WTC11 (cell line): ENCODE results near the gene FSTL1. TPM values are rescaled to one million over a fixed set of nuclear protein-coding genes. Genes with fewer than 3 reads are reported as not detected.
A peak's percentile ranks its signal among the peaks of the same experiment; 100 is the strongest.

Source experiments
- ATAC-seq: fragments of 200-7000 bp; cut with Tn5 transposase; 2 replicates; pipeline ENCODE4 v1.10.0; 2021; ENCODE audit warnings: mild to moderate bottlenecking, moderate library complexity
- CTCF ChIA-PET: fragments of 300-600 bp; sonication (Branson Sonifier 250); formaldehyde crosslinking; loops from one replicate; lab custom pipeline; 2021; ENCODE audit warnings: antibody characterized with exemption; lab: Charles Lee
- POLR2A ChIA-PET: fragments of 350-600 bp; sonication (Branson Sonifier 250); formaldehyde crosslinking; loops from one replicate; lab custom pipeline; 2021; ENCODE audit warnings: antibody characterized with exemption; lab: Charles Lee
- DNase-seq: peaks from one replicate; pipeline ENCODE4 v3.0.0; 2021; ENCODE audit warnings: low spot score
- H3K27ac Mint-ChIP-seq: 2 replicates; pipeline ENCODE4 v1.8.0; 2021; ENCODE audit warnings: mixed read lengths
- H3K27me3 Mint-ChIP-seq: 2 replicates; pipeline ENCODE4 v1.8.0; 2021; ENCODE audit warnings: low read depth, mild to moderate bottlenecking, moderate library complexity, mixed read lengths
- H3K36me3 Mint-ChIP-seq: 2 replicates; pipeline ENCODE4 v1.8.0; 2021; ENCODE audit warnings: mixed read lengths
- H3K4me1 Mint-ChIP-seq: 2 replicates; pipeline ENCODE4 v1.8.0; 2022; ENCODE audit warnings: mixed read lengths
- H3K4me3 Mint-ChIP-seq: 2 replicates; pipeline ENCODE4 v1.8.0; 2021; ENCODE audit warnings: mild to moderate bottlenecking, moderate library complexity, mixed read lengths
- H3K9me3 Mint-ChIP-seq: 2 replicates; pipeline ENCODE4 v1.8.0; 2021; ENCODE audit warnings: mixed read lengths
- AFF4 ChIP-seq: sonication (generic); formaldehyde crosslinking; IDR thresholded peaks from 2 replicates; pipeline ENCODE4 v1.8.1; 2023; ENCODE audit warnings: mild to moderate bottlenecking, missing genetic modification reagents, borderline replicate concordance
- ARID4B ChIP-seq: sonication (generic); formaldehyde crosslinking; IDR thresholded peaks from 2 replicates; pipeline ENCODE4 v1.8.0; 2023; ENCODE audit warnings: missing genetic modification reagents, mild to moderate bottlenecking, borderline replicate concordance
- ATF1 ChIP-seq: sonication (generic); formaldehyde crosslinking; IDR thresholded peaks from 2 replicates; pipeline ENCODE4 v1.8.1; 2023; ENCODE audit warnings: mild to moderate bottlenecking, moderate library complexity, missing genetic modification reagents
- ELF4 ChIP-seq: sonication (generic); formaldehyde crosslinking; IDR thresholded peaks from 2 replicates; pipeline ENCODE4 v1.8.1; 2022; ENCODE audit warnings: low read depth, mild to moderate bottlenecking, moderate library complexity, missing genetic modification reagents
- ESRRA ChIP-seq: sonication (generic); formaldehyde crosslinking; IDR thresholded peaks from 2 replicates; pipeline ENCODE4 v1.8.1; 2022; ENCODE audit warnings: mild to moderate bottlenecking, missing genetic modification reagents, borderline replicate concordance
- NR2C2 ChIP-seq: sonication (generic); formaldehyde crosslinking; IDR thresholded peaks from 2 replicates; pipeline ENCODE4 v1.8.0; 2022; ENCODE audit warnings: mild to moderate bottlenecking, missing genetic modification reagents
- RELA ChIP-seq: sonication (generic); formaldehyde crosslinking; IDR thresholded peaks from 2 replicates; pipeline ENCODE4 v1.8.1; 2022; ENCODE audit warnings: missing genetic modification reagents, mild to moderate bottlenecking, borderline replicate concordance
- STAT6 ChIP-seq: sonication (generic); formaldehyde crosslinking; conservative IDR thresholded peaks from 2 replicates; pipeline ENCODE4 v1.8.1; 2023; ENCODE audit warnings: mild to moderate bottlenecking, low read depth, missing genetic modification reagents, moderate library complexity
- TP53 ChIP-seq: sonication (generic); formaldehyde crosslinking; IDR thresholded peaks from 2 replicates; pipeline ENCODE4 v1.8.1; 2023; ENCODE audit warnings: mild to moderate bottlenecking, missing genetic modification reagents
- ZNF317 ChIP-seq: sonication (generic); formaldehyde crosslinking; IDR thresholded peaks from 2 replicates; pipeline ENCODE4 v1.8.1; 2023; ENCODE audit warnings: low read depth, mild to moderate bottlenecking, moderate library complexity, missing genetic modification reagents, borderline replicate concordance
- ZNF671 ChIP-seq: fragments of 250-450 bp; sonication (Bioruptor Pico); IDR thresholded peaks from 2 replicates; pipeline ENCODE4 v1.8.0; 2021; ENCODE audit warnings: mild to moderate bottlenecking
- total RNA-seq: library from RNA; stranded (reverse); gene quantifications from 3 replicates; pipeline ENCODE4 v1.2.3, GENCODE V29; 2021
- TF ChIP-seq, protein P1 (sequence below): fragments of 250-450 bp; sonication (Bioruptor Pico); IDR thresholded peaks from 2 replicates; pipeline ENCODE4 v1.9.0; 2021; ENCODE audit warnings: mild to moderate bottlenecking, borderline replicate concordance

The FSTL1 gene
- total RNA-seq, 1 experiment from 2014 or later: 271 TPM

DNA sequence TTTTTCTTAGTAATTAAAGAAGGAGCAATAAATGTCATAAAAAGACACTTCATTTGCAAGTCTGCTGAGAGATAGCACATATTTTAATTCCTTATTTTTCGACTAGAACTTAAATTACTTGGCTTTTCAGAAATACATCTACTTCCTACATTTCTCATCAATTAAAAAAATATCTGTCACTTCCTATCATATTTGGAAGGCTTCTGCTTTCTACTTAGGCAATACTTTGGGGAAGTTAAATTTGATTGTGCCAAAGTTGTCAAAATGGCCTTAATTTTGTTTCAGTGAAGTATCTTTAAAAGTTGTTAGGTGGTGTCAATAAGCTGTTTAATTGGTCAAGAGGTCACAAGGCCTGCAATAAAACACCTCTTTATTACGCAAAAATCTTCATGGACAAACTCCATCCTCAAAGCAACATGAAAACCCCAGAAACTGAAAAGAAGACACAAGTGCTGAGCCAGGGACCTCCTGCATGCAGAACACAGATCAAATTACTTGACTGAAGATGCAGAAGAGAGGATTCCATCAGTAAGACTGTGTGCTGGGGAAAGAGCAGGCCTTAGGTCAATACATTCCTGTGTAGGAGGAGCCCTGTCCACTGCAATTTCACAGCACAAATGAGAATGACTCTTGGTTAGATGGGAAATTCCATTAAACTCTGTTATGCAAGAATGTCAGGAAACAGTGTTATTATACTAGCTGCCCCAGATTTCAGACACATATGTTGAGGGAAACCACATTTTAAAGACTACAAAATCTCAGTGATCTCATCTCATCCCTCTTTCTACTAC, 48.0 kb upstream of the FSTL1 start (continued):
- no peak for TF ChIP-seq STAT6 (CRISPR knock-in tag)

DNA sequence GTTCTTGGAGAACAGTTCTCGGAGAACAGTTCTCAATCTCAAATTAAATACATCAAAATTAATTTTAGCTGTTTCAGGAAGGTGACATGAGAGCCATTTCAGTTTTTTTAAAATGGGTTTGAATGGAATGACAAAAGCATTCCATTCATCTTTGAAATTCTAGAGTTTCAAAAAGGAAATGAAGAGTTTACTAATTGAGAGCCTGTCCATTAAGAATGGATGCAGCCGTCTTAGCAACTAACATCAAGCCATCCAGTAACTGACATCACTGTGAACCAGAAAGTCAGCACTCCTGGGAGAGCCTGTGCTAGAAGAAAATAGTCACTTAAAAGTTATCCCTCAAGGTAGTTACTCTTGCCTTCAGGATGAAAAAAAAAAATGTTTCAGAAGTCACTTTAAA, 47.0 kb upstream of the FSTL1 start:
- peaks cover 20% of the 10 kb centered on the region for H3K36me3 Mint-ChIP-seq
- CTCF ChIA-PET: no interaction called here
- H3K9me3 Mint-ChIP-seq: peaks cover 35% of the 10 kb centered on the region
- H3K4me3 Mint-ChIP-seq: 0 out of 2 replicates have a peak overlapping the region, but pooled peaks have one; percentile 7
- TF ChIP-seq TP53 (CRISPR knock-in tag) (no peak), ZNF317 (CRISPR knock-in tag) (no peak), ZNF671 (CRISPR knock-in tag) (no peak), ARID4B (no peak), NR2C2 (no peak), ELF4 (CRISPR knock-in tag) (no peak), ATF1 (CRISPR knock-in tag) (no peak), RELA (no peak), ESRRA (no peak)
- TF ChIP-seq, protein P1, sequence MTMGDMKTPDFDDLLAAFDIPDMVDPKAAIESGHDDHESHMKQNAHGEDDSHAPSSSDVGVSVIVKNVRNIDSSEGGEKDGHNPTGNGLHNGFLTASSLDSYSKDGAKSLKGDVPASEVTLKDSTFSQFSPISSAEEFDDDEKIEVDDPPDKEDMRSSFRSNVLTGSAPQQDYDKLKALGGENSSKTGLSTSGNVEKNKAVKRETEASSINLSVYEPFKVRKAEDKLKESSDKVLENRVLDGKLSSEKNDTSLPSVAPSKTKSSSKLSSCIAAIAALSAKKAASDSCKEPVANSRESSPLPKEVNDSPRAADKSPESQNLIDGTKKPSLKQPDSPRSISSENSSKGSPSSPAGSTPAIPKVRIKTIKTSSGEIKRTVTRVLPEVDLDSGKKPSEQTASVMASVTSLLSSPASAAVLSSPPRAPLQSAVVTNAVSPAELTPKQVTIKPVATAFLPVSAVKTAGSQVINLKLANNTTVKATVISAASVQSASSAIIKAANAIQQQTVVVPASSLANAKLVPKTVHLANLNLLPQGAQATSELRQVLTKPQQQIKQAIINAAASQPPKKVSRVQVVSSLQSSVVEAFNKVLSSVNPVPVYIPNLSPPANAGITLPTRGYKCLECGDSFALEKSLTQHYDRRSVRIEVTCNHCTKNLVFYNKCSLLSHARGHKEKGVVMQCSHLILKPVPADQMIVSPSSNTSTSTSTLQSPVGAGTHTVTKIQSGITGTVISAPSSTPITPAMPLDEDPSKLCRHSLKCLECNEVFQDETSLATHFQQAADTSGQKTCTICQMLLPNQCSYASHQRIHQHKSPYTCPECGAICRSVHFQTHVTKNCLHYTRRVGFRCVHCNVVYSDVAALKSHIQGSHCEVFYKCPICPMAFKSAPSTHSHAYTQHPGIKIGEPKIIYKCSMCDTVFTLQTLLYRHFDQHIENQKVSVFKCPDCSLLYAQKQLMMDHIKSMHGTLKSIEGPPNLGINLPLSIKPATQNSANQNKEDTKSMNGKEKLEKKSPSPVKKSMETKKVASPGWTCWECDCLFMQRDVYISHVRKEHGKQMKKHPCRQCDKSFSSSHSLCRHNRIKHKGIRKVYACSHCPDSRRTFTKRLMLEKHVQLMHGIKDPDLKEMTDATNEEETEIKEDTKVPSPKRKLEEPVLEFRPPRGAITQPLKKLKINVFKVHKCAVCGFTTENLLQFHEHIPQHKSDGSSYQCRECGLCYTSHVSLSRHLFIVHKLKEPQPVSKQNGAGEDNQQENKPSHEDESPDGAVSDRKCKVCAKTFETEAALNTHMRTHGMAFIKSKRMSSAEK (CRISPR knock-in tag): no peak
- TF ChIP-seq, all 79 proteins: peak for 0
- Mint-ChIP-seq H3K27ac (peak overlapping the region; percentile 74), H3K27me3 (no peaks in the 10 kb centered on the region), H3K4me1 (peaks cover 47% of the 10 kb centered on the region)
- ATAC-seq (no peak), DNase-seq (no peak)
- POLR2A ChIA-PET: no interaction called here

DNA sequence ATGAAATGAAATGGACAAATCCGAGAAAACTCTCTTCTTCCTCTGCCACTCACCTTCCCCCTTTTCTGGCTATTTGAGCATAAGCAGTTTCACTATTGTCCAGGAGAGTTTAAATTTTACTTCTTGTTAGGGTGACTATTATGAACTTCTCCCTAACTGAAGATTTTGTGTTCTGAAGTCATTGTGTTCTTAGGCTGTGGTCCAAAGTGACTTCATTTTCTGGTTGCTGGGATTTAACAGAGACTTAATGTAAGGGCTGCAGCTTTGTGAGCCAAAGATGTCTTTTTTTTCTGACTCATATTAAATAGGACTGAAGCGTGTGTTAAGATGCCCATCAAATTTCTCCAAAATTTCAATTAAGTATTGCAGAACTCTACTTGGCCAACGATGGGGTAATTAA, 46.5 kb upstream of the FSTL1 start:
- ATAC-seq (no peak), DNase-seq (no peak)
- Mint-ChIP-seq H3K27me3 (no peaks in the 10 kb centered on the region), H3K4me3 (no peak overlapping the region), H3K4me1 (peaks cover 47% of the 10 kb centered on the region), H3K27ac (peak overlapping the region; percentile 32; the same call in 1 of the 2 replicates), H3K9me3 (peaks cover 35% of the 10 kb centered on the region), H3K36me3 (peaks cover 20% of the 10 kb centered on the region)
- ChIA-PET POLR2A (no interaction called here), CTCF (no interaction called here)
- no peak for TF ChIP-seq AFF4 (CRISPR knock-in tag)
- TF ChIP-seq, protein P1 (CRISPR knock-in tag): no peak
